Measurements from ENCODE around the gene BMP3. TPM values are rescaled to one million over a fixed set of nuclear protein-coding genes. Genes with fewer than 3 reads are reported as not detected.
A peak's percentile ranks its signal among the peaks of the same experiment; 100 is the strongest.

BMP3 gene
- total RNA-seq, 1 experiment from 2014 or later = 0.10 TPM

GRCh38 chr4:81062001-81062400, 31.5 kb downstream of the BMP3 start:
- no peaks in the 10 kb centered on the region for H3K27me3 ChIP-seq (ENCODE audit: control insufficient read depth, insufficient read depth, low read length)
- H3K36me3 ChIP-seq (replicated peaks; ENCODE audit: control insufficient read depth, insufficient read depth, low read length) = no peaks in the 10 kb centered on the region
- no peak for DNase-seq
- no peak overlapping the region for H3K4me3 ChIP-seq (ENCODE audit: insufficient read depth, low read depth, low read length)

DNA sequence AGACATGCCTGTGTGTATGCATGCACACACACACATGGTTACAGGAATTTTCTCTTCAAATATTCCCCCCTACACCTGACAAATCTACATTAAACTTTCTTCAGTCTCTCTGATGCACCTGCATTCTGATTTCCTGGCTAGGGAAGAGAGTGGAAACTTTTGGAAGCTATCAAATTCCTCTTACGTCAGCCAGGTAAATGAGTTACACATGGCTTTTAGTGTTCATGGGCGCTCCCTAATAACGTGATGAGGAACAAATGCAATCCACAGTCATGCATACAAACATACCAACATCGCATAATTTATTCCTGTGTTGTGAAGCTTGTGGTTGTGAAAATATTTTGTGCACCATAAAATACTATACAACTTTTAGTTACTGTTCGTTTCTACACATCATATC, 34.9 kb downstream of the BMP3 start:
- no peak for DNase-seq
- Histone ChIP-seq H3K36me3 (replicated peaks; ENCODE audit: control insufficient read depth, insufficient read depth, low read length) (no peaks in the 10 kb centered on the region), H3K27me3 (ENCODE audit: control insufficient read depth, insufficient read depth, low read length) (no peaks in the 10 kb centered on the region), H3K4me3 (ENCODE audit: insufficient read depth, low read depth, low read length) (no peak overlapping the region)

DNA sequence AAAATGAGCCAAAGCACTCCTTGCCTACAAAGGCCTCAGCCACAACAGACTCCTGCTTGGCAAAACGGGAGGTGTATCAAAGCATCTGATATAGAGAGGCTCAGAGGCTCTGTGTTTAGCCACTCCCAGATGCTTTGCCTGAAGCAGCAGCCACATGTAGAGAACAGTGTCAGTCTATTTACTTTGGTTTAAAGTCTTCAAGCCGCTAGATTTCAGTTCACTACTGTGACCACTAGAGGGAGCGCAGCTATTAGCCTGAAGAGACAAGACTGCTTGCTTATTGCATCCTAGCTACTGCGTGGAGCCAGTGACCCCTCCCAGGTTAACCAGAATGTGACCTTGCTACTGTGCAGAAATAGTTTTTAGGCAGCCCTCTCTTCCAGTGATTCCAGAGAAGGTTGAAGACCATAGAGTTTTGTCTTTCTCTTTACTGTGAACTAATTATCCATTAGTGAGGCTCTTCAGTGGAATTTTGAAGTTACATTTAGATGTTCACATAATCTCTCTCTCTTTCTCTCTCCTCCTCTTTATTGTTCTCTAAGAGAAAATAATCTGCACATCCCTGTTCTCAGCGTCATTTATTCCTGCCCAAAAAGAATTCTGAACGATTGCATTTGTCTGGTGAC, 39.3 kb downstream of the BMP3 start:
- DNase-seq = peak; percentile 32

DNA sequence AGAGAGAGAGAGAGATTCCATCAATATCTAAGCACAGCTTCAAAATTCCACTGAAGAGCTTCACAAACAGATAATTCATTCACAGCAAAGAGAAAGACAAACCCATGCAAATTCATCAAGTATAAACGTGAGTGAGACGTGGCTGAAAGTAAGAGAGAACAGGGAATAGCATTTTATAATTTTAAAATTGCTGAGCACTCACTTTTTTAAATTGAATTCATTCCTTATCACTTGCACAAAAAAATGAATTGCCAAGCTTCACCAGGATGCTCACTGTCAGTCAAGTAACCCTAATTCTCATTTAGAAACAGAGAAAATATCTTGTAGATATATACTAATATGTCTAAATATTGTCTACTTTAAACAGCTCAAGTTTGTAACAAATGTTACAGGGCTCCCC, 40.5 kb downstream of the BMP3 start:
- Histone ChIP-seq H3K36me3 (replicated peaks; ENCODE audit: control insufficient read depth, insufficient read depth, low read length) (no peaks in the 10 kb centered on the region), H3K27me3 (ENCODE audit: control insufficient read depth, insufficient read depth, low read length) (no peaks in the 10 kb centered on the region), H3K4me3 (ENCODE audit: insufficient read depth, low read depth, low read length) (no peak overlapping the region)
- no peak for DNase-seq

More for the DNA sequence above, 39.3 kb downstream of the BMP3 start:
- H3K27me3 ChIP-seq (ENCODE audit: control insufficient read depth, insufficient read depth, low read length) = no peaks in the 10 kb centered on the region
- no peak overlapping the region for H3K4me3 ChIP-seq (ENCODE audit: insufficient read depth, low read depth, low read length)
- no peaks in the 10 kb centered on the region for H3K36me3 ChIP-seq (replicated peaks; ENCODE audit: control insufficient read depth, insufficient read depth, low read length)

DNA sequence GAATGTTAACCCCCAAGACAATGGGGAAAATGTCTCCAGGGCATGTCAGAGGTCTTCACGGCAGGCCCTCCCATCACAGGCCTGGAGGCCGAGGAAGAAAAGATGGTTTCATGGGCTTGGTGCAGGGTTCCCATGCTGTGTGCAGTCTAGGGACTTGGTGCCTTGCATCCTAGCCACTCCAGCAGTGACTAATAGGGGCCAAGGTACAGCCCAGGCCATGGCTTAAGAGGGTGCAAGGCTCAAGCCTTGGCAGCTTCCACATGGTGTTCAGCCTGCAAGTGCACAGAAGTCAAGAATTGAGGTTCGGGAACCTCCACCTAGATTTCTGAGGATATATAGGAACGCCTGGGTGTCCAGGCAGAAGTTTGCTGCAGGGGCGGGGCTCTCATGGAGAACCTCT, 50.6 kb downstream of the BMP3 start:
- Histone ChIP-seq H3K36me3 (replicated peaks; ENCODE audit: control insufficient read depth, insufficient read depth, low read length) (no peaks in the 10 kb centered on the region), H3K4me3 (ENCODE audit: insufficient read depth, low read depth, low read length) (no peak overlapping the region), H3K27me3 (ENCODE audit: control insufficient read depth, insufficient read depth, low read length) (no peaks in the 10 kb centered on the region)
- DNase-seq = no peak

- Histone ChIP-seq H3K27me3 (ENCODE audit: control insufficient read depth, insufficient read depth, low read length) (no peaks in the 10 kb centered on the region), H3K36me3 (replicated peaks; ENCODE audit: control insufficient read depth, insufficient read depth, low read length) (no peaks in the 10 kb centered on the region), H3K4me3 (ENCODE audit: insufficient read depth, low read depth, low read length) (no peak overlapping the region)
- no peak for DNase-seq
Measured at GRCh38 chr4:81084029-81084428, 53.5 kb downstream of the BMP3 start.

- Histone ChIP-seq H3K36me3 (replicated peaks; ENCODE audit: control insufficient read depth, insufficient read depth, low read length) (no peaks in the 10 kb centered on the region), H3K27me3 (ENCODE audit: control insufficient read depth, insufficient read depth, low read length) (no peaks in the 10 kb centered on the region), H3K4me3 (ENCODE audit: insufficient read depth, low read depth, low read length) (no peak overlapping the region)
- DNase-seq = no peak
Measured at GRCh38 chr4:81084634-81085033, 54.1 kb downstream of the BMP3 start.

DNA sequence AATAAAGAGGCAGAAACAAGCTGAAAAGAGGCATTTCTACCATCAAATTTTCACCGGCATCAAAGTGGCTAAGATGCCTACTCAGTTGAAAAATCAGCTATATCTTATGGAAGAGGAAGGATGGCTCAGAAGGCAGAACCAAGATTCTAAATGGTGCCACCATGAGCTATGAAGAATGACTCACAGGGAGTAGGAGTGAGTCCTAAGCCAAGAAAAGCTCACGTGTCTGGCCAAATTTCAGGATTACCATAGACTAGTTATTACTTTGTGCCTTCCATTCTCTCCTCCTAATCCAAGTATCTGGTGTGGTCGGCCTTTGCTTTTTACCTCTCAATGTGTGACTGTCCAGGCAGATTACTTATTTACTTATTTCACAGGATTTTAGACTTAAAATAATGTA, 54.8 kb downstream of the BMP3 start:
- H3K27me3 ChIP-seq (ENCODE audit: control insufficient read depth, insufficient read depth, low read length) = no peaks in the 10 kb centered on the region
- H3K4me3 ChIP-seq (ENCODE audit: insufficient read depth, low read depth, low read length) = no peak overlapping the region
- no peak for DNase-seq
- no peaks in the 10 kb centered on the region for H3K36me3 ChIP-seq (replicated peaks; ENCODE audit: control insufficient read depth, insufficient read depth, low read length)

- no peak for DNase-seq
- no peaks in the 10 kb centered on the region for H3K36me3 ChIP-seq (replicated peaks; ENCODE audit: control insufficient read depth, insufficient read depth, low read length)
- no peaks in the 10 kb centered on the region for H3K27me3 ChIP-seq (ENCODE audit: control insufficient read depth, insufficient read depth, low read length)
- no peak overlapping the region for H3K4me3 ChIP-seq (ENCODE audit: insufficient read depth, low read depth, low read length)
Measured at GRCh38 chr4:81085979-81086378, 55.5 kb downstream of the BMP3 start.

DNA sequence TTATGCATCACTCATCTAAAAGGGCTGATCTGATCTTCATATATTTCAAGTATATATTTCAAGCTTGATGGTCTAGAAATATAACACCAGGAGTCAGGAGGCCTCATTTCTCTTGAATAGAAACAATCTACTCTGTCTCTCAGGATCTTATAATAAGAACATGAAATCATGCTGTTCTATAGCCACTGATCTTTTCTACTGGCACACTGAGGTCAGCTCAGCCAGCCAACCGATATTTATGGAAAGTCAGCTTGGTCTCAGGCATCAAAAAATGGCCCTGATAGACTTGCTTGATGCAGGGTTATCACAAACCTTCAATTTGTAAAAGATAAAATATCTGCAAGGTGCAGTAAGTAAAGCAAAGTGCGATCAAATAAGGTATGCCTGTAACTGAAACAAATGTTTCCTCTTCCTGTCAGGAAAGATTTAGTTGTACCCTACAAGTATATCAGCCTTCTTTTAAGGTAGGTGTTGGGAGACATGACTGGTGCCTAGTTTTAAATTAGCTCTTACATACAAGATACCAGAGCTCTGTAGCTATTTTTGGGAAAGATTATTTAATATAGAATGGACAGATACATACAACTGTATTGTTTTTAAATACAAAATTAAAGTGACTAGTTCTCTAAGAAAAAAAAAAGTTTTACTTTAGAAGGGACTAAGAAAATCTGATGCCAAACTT, 63.4 kb downstream of the BMP3 start:
- Histone ChIP-seq H3K27me3 (ENCODE audit: control insufficient read depth, insufficient read depth, low read length) (no peaks in the 10 kb centered on the region), H3K36me3 (replicated peaks; ENCODE audit: control insufficient read depth, insufficient read depth, low read length) (no peaks in the 10 kb centered on the region), H3K4me3 (ENCODE audit: insufficient read depth, low read depth, low read length) (no peak overlapping the region)
- DNase-seq = no peak

- H3K27me3 ChIP-seq (ENCODE audit: control insufficient read depth, insufficient read depth, low read length) = no peaks in the 10 kb centered on the region
- DNase-seq = no peak
- H3K4me3 ChIP-seq (ENCODE audit: insufficient read depth, low read depth, low read length) = no peak overlapping the region
Measured at GRCh38 chr4:81095389-81095788, 64.9 kb downstream of the BMP3 start.

GRCh38 chr4:81096566-81096965, 66.1 kb downstream of the BMP3 start:
- no peaks in the 10 kb centered on the region for H3K36me3 ChIP-seq (replicated peaks; ENCODE audit: control insufficient read depth, insufficient read depth, low read length)
- no peaks in the 10 kb centered on the region for H3K27me3 ChIP-seq (ENCODE audit: control insufficient read depth, insufficient read depth, low read length)
- DNase-seq = no peak
- H3K4me3 ChIP-seq (ENCODE audit: insufficient read depth, low read depth, low read length) = no peak overlapping the region

More at GRCh38 chr4:81095389-81095788, 64.9 kb downstream of the BMP3 start:
- H3K36me3 ChIP-seq (replicated peaks; ENCODE audit: control insufficient read depth, insufficient read depth, low read length) = no peaks in the 10 kb centered on the region

DNA sequence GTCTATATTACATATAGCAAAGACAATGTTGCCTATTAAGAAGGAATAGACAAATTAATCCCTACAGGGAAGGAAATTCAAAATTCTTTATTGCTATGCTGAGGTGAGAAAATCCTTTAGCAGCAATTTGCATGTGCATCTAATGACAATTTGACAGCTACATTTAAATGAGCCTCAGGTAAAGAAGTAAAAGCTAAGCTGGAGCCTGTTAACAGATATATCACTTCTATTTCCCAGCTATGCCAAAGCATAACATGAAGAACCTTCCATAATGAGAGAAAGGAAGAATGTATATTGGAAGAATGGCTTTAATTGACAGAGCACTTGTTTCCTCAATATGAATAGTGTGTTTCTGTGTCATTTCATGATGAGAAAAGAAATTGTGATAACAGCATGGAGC, 71.6 kb downstream of the BMP3 start:
- H3K27me3 ChIP-seq (ENCODE audit: control insufficient read depth, insufficient read depth, low read length) = no peaks in the 10 kb centered on the region
- H3K4me3 ChIP-seq (ENCODE audit: insufficient read depth, low read depth, low read length) = no peak overlapping the region
- no peaks in the 10 kb centered on the region for H3K36me3 ChIP-seq (replicated peaks; ENCODE audit: control insufficient read depth, insufficient read depth, low read length)
- no peak for DNase-seq

DNA sequence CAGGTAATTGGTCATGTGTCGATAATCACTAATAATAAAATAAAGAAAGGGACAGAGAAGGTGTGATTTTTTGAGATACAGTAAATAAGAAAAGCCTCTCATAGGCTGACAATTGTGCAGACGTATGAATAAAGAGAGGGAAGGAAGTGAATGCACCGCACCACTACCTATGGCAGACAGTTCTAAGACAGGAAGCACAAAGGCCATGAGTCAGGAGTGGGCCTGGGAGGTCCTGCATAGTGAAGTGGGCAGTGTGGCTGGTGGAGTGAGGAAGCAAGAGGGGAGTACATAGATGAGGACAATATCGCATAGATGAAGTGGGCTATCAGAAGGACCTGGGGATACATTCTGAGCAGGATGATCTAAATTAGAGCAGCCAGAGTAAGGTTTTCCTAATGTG, 75.6 kb downstream of the BMP3 start:
- Histone ChIP-seq H3K27me3 (ENCODE audit: control insufficient read depth, insufficient read depth, low read length) (no peaks in the 10 kb centered on the region), H3K4me3 (ENCODE audit: insufficient read depth, low read depth, low read length) (no peak overlapping the region), H3K36me3 (replicated peaks; ENCODE audit: control insufficient read depth, insufficient read depth, low read length) (no peaks in the 10 kb centered on the region)
- no peak for DNase-seq
